ENCODE results near the gene NT5C3B.
"Not testable (repeated sequence)": the region's sequence is repeated elsewhere in the genome, so short reads cannot be mapped to it uniquely, and the experiment has no call there.

NT5C3B gene

DNA sequence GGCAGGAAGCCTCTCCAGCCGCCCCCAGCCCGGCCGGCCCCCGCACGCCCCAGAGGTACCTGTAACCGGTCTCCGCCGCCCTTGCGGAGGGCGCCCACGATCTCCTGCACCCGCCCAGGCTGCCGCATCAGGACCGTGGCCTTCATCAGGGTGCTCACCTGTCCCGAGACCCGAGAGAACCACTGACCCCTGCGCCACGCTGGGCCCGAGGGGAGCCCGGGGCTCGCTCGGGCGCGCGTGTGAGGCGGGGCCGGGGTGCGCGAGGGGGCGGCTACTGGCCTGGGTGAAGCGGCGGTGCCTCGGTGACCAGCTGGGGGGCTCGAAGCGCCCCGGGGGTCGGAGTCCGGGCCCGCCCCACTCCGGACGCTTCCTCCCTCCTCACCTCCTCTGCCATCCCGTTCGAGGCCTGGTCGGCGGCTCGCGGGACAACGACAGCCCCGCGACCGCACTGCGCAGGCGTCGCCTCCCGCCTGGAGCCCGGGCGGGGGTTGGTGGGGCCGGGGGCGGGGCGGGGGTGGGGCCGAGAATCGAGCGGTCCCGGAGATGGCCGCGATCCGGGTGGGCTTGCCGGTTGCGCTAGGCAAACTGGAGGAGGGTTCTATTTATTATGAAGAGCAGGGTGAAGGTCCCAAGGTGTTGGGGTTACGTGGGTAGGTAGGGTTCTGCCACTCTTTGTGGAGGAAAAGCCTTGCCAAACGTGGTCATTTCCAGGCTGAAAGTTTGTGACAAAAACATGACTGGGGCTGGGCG, at the start of gene NT5C3B:
NT5C3B (minus strand) TSS at position 433 of the 750 bp plus-strand sequence; CDS start at position 394, 39 bp downstream.
- peak in 1 of 2 donors; percentile 39 for DNase-seq (ENCODE audit: low read depth in 2 of 2)

DNA sequence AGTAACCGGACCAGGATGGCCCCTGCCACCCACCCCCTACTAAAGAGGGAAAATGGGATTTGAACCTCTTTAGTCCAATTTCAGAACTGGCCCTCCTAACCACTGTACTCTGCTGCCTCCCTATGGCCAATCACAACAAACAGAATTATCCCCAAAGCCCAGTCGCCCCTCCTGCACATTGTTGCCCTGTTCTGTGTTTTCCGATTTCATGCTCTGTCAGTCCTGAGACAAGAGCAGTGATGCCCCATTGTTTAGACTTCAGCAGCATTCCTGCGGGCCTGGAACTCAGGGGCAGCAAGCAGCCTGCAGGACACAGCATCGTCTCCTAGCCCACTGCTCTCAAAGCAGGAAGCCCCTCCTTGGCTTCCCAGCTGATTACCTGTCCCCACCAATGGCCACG, 49.7 kb upstream of the NT5C3B start:
- DNase-seq (ENCODE audit: low read depth in 2 of 2), result no peak

- no peak for DNase-seq (ENCODE audit: low read depth in 2 of 2)
These were observed 46.7 kb upstream of the NT5C3B start for GRCh38 chr17:41882756-41883155.

DNA sequence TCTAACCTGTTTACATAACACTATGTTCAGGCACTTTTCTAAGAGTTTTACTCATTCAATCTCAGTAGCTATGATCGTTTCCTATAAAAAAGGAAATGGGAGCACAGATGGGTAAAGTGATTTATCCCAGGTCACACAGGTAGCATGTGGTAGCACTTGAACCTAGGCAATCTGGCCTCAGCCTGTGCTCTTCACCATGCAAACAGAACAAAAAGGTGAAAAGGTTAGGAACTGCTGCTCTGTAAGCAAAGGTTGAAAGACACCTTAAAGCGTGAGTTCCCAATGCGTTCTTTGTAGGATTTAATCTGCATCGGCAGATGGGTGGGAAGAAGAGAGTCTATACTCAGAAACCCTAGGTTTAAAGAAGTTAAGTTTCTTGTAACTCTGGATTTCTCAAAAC, 44.1 kb upstream of the NT5C3B start:
- DNase-seq (ENCODE audit: low read depth in 2 of 2), result no peak

DNA sequence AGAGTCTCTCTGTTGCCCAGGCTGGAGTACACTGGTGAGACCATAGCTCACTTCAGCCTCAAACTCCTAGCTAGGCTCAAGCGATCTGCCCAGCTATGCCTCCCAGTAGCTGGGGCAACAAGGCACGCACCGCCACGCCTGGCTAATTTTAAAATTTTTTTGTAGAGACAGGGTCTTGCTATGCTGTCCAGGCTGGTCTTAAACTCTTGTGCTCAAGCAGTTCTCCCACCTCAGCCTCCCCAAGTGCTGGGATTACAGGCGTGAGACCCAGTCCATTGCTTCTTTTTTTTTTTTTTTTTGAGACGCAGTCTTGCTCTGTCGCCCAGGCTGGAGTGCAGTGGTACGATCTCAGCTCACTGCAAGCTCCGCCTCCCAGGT, 38.2 kb upstream of the NT5C3B start:
- DNase-seq (ENCODE audit: low read depth in 2 of 2), result not testable (repeated sequence)

GRCh38 chr17:41873559-41874292, 37.7 kb upstream of the NT5C3B start:
- DNase-seq (ENCODE audit: low read depth in 2 of 2), result no peak

DNA sequence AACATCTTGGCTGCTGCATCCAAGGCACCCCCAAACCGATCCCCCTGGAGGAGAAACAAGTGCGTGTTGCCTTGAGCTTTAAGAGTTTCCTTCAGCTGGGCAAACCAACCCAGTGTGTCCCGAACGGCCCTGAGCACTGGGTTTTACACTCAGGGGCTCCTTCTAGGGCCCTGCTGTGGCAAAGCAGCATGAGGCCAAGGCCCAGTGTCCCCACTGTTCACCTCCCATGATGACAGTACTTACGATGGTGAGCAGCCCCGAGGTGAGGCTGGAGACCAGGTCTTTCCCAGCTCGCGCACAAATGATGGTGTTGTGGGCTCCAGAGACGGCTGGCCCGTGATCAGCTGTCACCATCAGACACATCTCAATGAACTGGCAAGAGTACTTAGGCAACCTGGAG, 35.8 kb upstream of the NT5C3B start:
- DNase-seq (ENCODE audit: low read depth in 2 of 2), result no peak

- no peak for DNase-seq (ENCODE audit: low read depth in 2 of 2)
These were observed 34.6 kb upstream of the NT5C3B start for GRCh38 chr17:41870627-41871026.

DNA sequence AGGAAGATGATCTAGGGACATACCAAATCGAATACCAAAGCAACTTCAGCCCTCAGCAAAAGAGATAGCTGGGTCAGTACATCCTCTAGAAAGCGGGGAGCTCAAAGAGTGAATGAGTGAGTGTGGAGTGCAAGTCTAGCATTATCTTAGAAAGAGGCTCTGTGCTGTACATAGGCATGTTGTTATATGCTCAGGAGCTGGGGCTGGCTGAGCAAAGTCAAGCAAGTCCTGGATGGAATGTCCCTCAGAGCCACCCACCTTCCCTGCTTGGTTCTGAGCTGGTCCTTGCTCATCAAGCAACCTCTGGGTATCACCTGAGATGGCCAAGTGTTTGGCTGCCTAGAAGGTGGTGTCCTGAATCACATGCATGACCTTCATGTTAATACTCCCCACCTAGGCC, 34.1 kb upstream of the NT5C3B start:
- DNase-seq (ENCODE audit: low read depth in 2 of 2), result no peak

DNA sequence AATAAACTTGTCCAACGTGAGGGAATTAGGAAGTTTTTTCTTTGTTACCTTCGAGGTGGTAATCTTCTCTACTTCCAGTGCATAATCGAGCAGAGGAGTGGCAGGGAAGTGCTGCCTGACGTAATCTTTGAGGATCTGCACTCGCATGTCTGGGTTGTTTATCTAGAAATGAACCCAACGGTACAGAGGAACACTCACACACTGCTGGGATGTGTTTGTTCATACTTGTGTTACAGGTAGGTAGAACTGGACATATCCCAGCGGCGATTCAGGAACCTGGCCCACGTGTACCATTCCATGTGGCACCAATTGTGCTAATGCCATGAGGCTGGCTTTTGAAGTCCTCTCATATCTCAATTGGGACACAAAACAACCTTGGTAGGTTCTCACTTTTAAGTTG, 33.4 kb upstream of the NT5C3B start:
- no peak for DNase-seq (ENCODE audit: low read depth in 2 of 2)

GRCh38 chr17:41868568-41868967, 32.5 kb upstream of the NT5C3B start:
- DNase-seq (ENCODE audit: low read depth in 2 of 2), result no peak

GRCh38 chr17:41865596-41865893, 29.5 kb upstream of the NT5C3B start:
- no peak for DNase-seq (ENCODE audit: low read depth in 2 of 2)

GRCh38 chr17:41864836-41865595, 29.0 kb upstream of the NT5C3B start, which contains the start of gene KLHL11:
KLHL11 (minus strand) TSS chr17:41865423; CDS start chr17:41865370, 53 bp downstream.
- DNase-seq (ENCODE audit: low read depth in 2 of 2), result peak; percentile 76 to 85

DNA sequence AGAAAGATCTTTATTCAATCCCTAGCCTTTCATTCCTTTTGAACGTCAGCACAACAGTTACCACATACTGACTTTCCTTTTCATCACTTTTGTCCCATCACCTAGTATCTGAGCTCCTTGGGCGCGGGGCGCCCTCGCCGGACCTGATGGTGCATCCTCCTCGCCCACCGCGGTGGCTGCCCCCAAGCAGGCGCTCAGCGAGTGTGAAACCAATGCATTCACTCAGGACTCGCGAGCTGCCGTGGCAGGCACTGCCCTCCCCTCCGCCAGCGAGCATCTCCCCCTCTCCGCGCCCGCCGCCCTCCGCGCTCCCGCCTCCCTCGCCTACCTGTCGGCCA, 28.4 kb upstream of the NT5C3B start:
- no peak for DNase-seq (ENCODE audit: low read depth in 2 of 2)

DNA sequence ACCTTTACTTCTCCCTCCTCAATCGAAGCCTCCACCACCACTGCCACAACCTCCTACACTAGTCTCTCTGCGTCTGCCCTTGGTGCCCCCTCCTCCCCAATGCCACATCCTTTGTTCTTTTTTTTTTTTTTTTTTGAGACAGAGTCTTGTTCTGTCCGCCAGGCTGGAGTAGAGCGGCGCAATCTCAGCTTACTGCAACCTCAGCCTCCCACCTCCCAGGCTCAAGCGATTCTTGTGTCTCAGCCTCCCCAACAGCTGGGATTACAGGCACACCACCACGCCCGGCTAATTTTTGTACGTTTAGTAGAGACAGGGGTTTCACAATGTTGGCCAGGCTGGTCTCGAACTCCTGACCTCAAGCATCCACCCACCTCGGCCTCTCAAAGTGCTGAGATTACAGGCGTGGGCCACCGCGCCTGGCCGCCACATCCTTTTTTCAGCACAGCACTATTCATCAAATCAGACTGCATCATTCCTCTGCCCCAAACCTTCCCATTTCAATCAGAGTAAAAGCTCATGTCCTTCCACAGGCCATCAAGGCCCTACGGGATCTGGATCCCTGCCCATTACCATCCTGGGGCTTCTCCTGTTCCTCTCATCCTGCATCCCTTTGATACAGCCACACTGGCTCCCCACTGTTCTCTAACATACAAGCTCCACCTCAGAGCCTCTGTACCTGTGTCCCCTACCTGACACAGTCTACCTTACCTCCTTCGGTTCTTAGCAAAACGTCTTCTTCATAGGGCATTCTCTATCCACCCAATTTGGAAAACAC, 27.2 kb upstream of the NT5C3B start:
- peak in 1 of 2 donors; percentile 23 for DNase-seq (ENCODE audit: low read depth in 2 of 2)

DNA sequence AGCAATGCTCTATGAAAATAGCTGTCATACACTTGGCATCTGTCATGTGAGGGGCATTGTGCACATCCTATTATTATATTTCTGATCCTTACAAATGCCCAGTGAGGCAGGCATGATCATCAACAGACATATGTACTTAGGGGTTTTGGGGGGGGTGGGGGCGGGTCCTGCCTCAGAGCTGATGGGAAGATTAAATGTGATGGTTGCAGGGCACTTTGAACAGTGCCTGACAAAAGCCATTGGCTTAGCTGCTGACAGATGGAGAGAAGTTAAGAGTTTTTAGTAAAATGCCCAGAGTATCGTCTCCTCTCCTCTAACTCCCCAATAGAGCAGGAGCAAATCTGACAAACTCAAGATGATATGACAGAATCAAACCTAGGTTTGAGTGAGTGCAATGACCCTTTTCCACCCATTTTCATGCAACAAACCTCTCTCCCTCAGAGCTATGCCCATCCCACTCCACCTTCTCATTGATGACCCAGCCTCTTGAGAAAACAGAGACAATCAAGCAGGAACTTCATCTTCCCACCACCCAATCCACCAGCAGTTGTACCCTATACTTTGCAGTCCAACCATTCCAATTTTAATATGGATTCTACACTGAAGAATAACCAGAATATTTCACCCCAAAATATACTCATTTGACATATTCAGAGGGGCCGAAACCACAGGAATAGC, 24.4 kb upstream of the NT5C3B start:
- DNase-seq (ENCODE audit: low read depth in 2 of 2), result no peak

DNA sequence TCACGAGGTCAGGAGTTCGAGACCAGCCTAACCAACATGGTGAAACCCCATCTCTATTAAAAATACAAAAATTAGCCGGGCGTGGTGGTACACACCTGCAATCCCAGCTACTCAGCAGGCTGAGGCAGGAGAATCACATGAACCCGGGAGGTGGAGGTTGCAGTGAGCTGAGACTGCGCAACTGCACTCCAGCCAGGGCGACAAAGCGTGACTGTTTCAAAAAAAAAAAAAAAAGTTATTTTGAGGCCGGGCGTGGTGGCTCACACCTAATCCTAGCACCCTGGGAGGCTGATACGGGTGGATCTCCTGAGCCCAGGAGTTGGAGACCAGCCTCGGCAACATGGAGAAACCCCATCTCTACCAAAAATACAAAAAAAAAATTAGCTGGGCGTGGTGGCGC, 15.3 kb upstream of the NT5C3B start:
- not testable (repeated sequence) for DNase-seq (ENCODE audit: low read depth in 2 of 2)

DNA sequence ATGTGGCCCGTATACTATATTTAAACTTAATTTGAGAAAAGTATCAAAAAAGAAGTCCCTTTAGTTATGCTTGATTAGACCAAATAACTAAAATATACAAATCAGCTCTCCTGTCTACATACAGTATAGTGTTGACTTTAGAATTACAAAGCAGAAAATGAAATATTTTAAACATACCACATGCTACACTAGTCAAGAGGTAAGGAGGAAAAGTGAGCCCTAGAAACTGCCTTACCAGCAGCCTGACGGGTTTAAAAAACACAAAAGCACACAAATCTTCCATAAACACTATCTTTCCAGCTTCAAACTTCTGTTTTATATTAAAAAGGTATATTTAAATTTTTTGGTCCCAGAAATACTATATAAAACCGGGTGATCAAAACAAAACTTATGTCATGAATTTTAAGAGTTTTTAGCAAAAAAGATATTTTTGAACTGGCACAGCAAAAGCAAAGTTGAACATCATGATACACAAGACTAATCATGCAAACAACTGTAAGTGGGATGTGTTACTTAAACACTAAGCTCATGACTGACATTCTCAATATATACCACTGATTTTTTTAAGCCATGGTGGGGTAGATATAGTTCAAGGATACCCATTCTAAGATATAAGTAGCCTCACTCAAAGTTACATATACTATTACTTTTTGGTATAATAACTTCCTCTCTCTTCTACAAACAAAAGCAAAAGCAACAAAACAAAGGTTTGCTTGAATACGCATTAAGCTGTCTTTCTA, 13.4 kb upstream of the NT5C3B start:
- no peak for DNase-seq (ENCODE audit: low read depth in 2 of 2)

DNA sequence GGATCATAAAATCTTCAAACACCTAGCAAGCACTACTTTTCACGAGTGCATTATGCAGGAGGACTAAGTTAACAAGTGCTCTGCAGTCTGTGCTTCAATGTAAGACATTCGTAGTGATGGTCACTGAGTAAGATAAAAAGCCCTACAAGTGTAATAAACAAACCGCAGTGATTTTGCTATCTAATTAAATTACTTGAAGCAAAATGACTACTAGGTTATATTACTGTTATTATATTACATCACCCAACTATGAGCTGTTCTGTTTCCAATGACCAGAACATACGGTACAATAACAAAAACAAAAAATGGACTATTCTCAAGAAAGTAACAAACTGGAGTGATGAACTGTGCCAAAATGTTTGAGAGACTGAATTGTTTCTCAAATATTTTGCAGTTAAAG, 12.8 kb upstream of the NT5C3B start:
- no peak for DNase-seq (ENCODE audit: low read depth in 2 of 2)

DNA sequence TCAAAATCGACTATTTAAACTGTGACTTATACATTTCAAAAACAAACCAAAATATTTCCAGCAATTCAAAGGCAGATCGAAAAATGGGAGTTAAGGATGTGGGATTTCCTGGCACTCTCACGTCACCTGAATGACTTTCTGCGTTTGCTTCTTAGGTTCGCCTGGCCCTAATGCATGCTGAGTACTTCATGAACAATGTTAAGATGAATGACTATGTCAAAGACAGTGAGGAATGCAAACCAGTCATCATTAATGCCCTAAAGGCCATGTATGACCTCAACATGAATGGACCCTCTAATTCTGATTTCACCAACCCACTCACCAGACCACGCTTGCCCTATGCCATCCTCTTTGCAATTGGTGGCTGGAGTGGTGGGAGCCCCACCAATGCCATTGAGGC, 8.9 kb upstream of the NT5C3B start:
- no peak for DNase-seq (ENCODE audit: low read depth in 2 of 2)

GRCh38 chr17:41840781-41841180, 4.7 kb upstream of the NT5C3B start:
- not testable (repeated sequence) for DNase-seq (ENCODE audit: low read depth in 2 of 2)
